Suprapubic skin (tissue), 4 donors: ENCODE data around the gene CGNL1.

ENCODE experiments used
- EP300 ChIP-seq: sonication (generic); formaldehyde crosslinking; IDR thresholded peaks from one replicate; pipeline ENCODE4 v1.6.1; 2017; ENCODE audit warnings: antibody characterized with exemption
- POLR2A ChIP-seq, 2 donors: fragments of 450-650 bp; IDR thresholded peaks; one replicate each; pipeline ENCODE4 v1.6.1; 2017; ENCODE audit warnings: antibody characterized with exemption in 2 of 2, mild to moderate bottlenecking in 2 of 2, moderate library complexity in 2 of 2
- POLR2AphosphoS5 ChIP-seq, 3 donors: sonication (generic); formaldehyde crosslinking; IDR thresholded peaks; one replicate each; pipeline ENCODE4 v1.6.1; 2017; ENCODE audit warnings: antibody characterized with exemption in 3 of 3
- TF ChIP-seq, protein P1 (sequence below), 2 donors: fragments of 200-600 bp in 1 of 2; fragments of 450-650 bp in 1 of 2; sonication (generic) in 1 of 2; IDR thresholded peaks; one replicate each; pipeline ENCODE4 v1.5.1; 2016 to 2019; ENCODE audit warnings: antibody characterized with exemption in 2 of 2, mild to moderate bottlenecking in 1 of 2, moderate library complexity in 1 of 2

DNA sequence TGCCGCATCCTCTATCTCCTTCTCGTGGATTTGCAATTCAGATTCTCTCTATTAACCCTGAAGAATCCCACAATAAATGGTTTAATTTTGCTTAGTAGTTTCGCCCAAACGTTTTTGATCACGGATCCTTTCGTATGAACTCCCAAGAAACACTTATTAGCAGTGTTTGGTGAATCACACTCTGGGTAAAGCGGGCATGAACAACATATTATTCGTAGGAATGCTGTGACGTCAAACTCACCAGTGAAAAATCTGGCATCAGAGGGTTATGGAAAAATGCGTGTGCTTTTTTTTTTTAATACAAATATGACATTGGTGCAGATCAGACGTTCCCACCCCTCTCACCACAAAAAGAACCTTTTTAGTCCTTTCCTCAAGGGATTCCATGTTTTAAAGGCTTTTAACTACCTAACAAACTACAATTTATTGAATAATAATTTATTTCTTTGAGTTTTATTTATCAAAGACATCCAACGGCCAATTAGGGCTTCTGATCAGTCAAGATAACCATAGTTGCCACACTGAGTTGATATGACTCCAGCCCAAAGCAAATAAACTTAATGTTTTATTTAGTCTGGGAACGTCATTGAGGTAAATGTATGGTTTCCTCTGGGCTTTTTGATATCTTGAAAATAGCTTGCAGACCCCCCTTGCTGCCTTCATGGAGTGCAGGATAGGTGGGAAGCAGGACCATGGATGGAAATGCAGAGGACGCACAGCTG is 45.5 kb upstream of the CGNL1 start:
- TF ChIP-seq, protein P1, sequence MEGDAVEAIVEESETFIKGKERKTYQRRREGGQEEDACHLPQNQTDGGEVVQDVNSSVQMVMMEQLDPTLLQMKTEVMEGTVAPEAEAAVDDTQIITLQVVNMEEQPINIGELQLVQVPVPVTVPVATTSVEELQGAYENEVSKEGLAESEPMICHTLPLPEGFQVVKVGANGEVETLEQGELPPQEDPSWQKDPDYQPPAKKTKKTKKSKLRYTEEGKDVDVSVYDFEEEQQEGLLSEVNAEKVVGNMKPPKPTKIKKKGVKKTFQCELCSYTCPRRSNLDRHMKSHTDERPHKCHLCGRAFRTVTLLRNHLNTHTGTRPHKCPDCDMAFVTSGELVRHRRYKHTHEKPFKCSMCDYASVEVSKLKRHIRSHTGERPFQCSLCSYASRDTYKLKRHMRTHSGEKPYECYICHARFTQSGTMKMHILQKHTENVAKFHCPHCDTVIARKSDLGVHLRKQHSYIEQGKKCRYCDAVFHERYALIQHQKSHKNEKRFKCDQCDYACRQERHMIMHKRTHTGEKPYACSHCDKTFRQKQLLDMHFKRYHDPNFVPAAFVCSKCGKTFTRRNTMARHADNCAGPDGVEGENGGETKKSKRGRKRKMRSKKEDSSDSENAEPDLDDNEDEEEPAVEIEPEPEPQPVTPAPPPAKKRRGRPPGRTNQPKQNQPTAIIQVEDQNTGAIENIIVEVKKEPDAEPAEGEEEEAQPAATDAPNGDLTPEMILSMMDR (IDR thresholded peaks at IDR 0.05), result no peak
- TF ChIP-seq POLR2AphosphoS5 (IDR thresholded peaks at IDR 0.05) (no peak), POLR2A (IDR thresholded peaks at IDR 0.05) (no peak), EP300 (no peak)
